Small intestine (tissue), 7 donors: ENCODE data around the gene GAL. TPM values are rescaled to one million over a fixed set of nuclear protein-coding genes. Genes with fewer than 3 reads are reported as not detected.
A peak's percentile ranks its signal among the peaks of the same experiment; 100 is the strongest.

Experiments
- DNase-seq, 2 donors: peaks; one replicate each; pipeline versions ENCODE4 v3.0.0 to v3.0.0-alpha.2; 2013
- FAIRE-seq: peaks from 2 replicates; lab custom pipeline; 2012; peaks lifted over from hg19 to GRCh38; lab: Jason Lieb, UNC
- H3K27ac ChIP-seq, 3 donors: one replicate each; pipeline ENCODE4 v1.5.1; 2013; ENCODE audit warnings: low read length in 2 of 3, mild to moderate bottlenecking in 2 of 3, control low read depth in 1 of 3, inconsistent platforms in 1 of 3, low read depth in 1 of 3, moderate library complexity in 1 of 3
- H3K27me3 ChIP-seq, 3 donors: one replicate each; pipeline ENCODE4 v1.6.1; 2013; ENCODE audit warnings: low read length in 3 of 3, inconsistent platforms in 1 of 3; ENCODE audit not compliant: control insufficient read depth in 3 of 3, insufficient read depth in 3 of 3
- H3K36me3 ChIP-seq, 3 donors: one replicate each; pipeline ENCODE4 v1.6.1; 2013; ENCODE audit warnings: low read length in 3 of 3, inconsistent platforms in 1 of 3, low read depth in 1 of 3, mild to moderate bottlenecking in 1 of 3, moderate library complexity in 1 of 3; ENCODE audit not compliant: control insufficient read depth in 3 of 3, insufficient read depth in 2 of 3
- H3K4me1 ChIP-seq, 3 donors: one replicate each; pipeline ENCODE4 v1.6.1; 2013; ENCODE audit warnings: low read length in 2 of 3, inconsistent platforms in 1 of 3, low read depth in 1 of 3, mild to moderate bottlenecking in 1 of 3, moderate library complexity in 1 of 3; ENCODE audit not compliant: control insufficient read depth in 3 of 3, insufficient read depth in 2 of 3
- H3K4me3 ChIP-seq, 3 donors: one replicate each; pipeline ENCODE4 v1.5.1; 2013; ENCODE audit warnings: low read length in 3 of 3, control low read depth in 1 of 3, inconsistent platforms in 1 of 3, low read depth in 1 of 3, mild to moderate bottlenecking in 1 of 3, moderate library complexity in 1 of 3
- H3K9me3 ChIP-seq, 2 donors: one replicate each; pipeline ENCODE4 v1.6.1; 2013; ENCODE audit warnings: low read depth in 1 of 2, low read length in 1 of 2; ENCODE audit not compliant: control insufficient read depth in 2 of 2, insufficient read depth in 1 of 2
- WGBS, 3 donors: extraction: QIAGEN DNeasy Blood & Tissue Kit; methylation state at CpG; one replicate each; pipeline ENCODE4 v1.1.7; 2013; 5-methylcytosine and 5-hydroxymethylcytosine counted together
- polyA plus RNA-seq, 4 donors: library from polyadenylated mRNA; stranded (reverse) in 3 of 4; unstranded in 1 of 4; fragments of 200-250 nt in 3 of 4; fragments of 120-200 nt in 1 of 4; gene quantifications; one replicate each; pipeline versions ENCODE4 v1.2.1 to v1.2.3, GENCODE V29; 2013
- donor health status: healthy with polysubstance abuse.
- donor health status: control.
- donor health status: control.
- donor health status: Bipolar disorder and iron deficiency.
- donor health status: healthy.

The GAL gene
- polyA plus RNA-seq, 4 donors: 3.8 to 11.9 TPM; not detected in 2

- no peaks in the 10 kb centered on the region for H3K9me3 ChIP-seq
- H3K4me1 ChIP-seq: peaks cover 0 to 11% (median 0%) of the 10 kb centered on the region in 3 donors
- H3K36me3 ChIP-seq: no peaks in the 10 kb centered on the region
- WGBS, 3 donors: 65 to 78% (median 68%) methylated on average over 14 of the region's 14 CpGs
- peaks cover 0 to 24% (median 15%) of the 10 kb centered on the region in 3 donors for H3K27me3 ChIP-seq
- FAIRE-seq (no peak), DNase-seq (no peak)
- no peak overlapping the region for H3K4me3 ChIP-seq
- H3K27ac ChIP-seq: no peak overlapping the region
Measured at GRCh38 chr11:68689737-68690625, 5.6 kb downstream of the GAL start.

DNA sequence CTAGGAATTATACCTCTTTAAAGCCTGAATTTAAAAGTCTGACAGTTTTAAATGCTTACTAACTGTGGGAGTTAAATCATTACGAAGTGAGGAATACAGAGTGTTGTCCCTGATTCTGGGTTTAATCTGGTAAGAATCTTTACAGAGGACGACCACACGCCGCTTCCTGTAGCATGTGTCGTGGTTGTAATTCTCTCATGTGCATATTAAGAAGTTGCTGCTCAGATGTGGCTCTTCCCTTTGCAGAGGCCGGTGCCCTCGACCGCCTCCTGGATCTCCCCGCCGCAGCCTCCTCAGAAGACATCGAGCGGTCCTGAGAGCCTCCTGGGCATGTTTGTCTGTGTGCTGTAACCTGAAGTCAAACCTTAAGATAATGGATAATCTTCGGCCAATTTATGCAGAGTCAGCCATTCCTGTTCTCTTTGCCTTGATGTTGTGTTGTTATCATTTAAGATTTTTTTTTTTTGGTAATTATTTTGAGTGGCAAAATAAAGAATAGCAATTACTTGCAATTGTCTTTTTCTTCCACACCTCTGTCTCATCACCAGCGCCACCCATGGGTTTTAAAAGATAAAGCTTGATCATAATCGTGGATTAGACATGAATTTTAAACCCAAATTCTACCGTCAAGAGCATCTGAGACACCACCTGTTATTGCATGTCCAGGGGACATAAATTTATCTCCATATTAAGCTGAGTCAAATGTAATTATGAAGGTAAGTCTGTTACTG, 6.5 kb downstream of the GAL start:
- H3K4me3 ChIP-seq: no peak overlapping the region
- H3K27me3 ChIP-seq: peaks cover 0 to 20% (median 6%) of the 10 kb centered on the region in 3 donors
- H3K36me3 ChIP-seq: no peaks in the 10 kb centered on the region
- no peak for FAIRE-seq
- H3K9me3 ChIP-seq: peaks cover 0 to under 1% of the 10 kb centered on the region in 2 donors
- DNase-seq: peak in 1 of 2 donors; percentile 11
- WGBS, 3 donors: 56 to 71% (median 66%) methylated on average over 16 of the region's 16 CpGs
- H3K4me1 ChIP-seq: peaks cover 0 to 9% (median 0%) of the 10 kb centered on the region in 3 donors
- H3K27ac ChIP-seq: no peak overlapping the region

- 76 to 85% (median 83%) methylated on average over 9 of the region's 9 CpGs for WGBS, 3 donors
- H3K27ac ChIP-seq: no peak overlapping the region
- peaks cover 0 to 9% (median 0%) of the 10 kb centered on the region in 3 donors for H3K4me1 ChIP-seq
- FAIRE-seq (no peak), DNase-seq (no peak)
- H3K9me3 ChIP-seq: peaks cover 0 to 4% of the 10 kb centered on the region in 2 donors
- H3K4me3 ChIP-seq: no peak overlapping the region
- H3K36me3 ChIP-seq: no peaks in the 10 kb centered on the region
- peaks cover 0 to 18% (median under 1%) of the 10 kb centered on the region in 3 donors for H3K27me3 ChIP-seq
Measured at GRCh38 chr11:68691402-68691784, 7.0 kb downstream of the GAL start.

DNA sequence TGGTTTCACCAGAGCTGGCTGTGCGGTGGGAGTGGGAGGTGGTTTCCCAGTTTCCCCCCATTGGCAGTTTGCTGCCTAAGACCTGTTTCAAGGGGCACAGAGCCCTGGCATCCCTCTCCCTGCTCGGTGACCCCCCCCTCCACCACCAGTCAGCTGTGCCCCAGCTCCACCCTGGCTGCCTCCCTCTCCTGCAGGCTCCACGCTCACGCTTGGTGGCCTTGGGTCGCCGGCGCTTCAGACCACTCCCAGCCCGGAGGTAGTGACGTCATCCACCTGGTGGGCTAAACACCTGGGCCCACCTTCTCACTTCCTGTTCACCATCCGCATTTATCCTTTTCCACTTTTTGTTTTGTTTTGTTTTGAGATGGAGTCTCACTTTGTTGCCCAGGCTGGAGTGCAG, 7.8 kb downstream of the GAL start:
- Histone ChIP-seq H3K27me3 (peaks cover 0 to 19% (median 0%) of the 10 kb centered on the region in 3 donors), H3K27ac (no peak overlapping the region), H3K36me3 (no peaks in the 10 kb centered on the region), H3K4me3 (no peak overlapping the region), H3K9me3 (peaks cover 0 to 7% of the 10 kb centered on the region in 2 donors), H3K4me1 (peaks cover 0 to 9% (median 0%) of the 10 kb centered on the region in 3 donors)
- 82 to 91% (median 86%) methylated on average over 10 of the region's 10 CpGs for WGBS, 3 donors
- FAIRE-seq (no peak), DNase-seq (no peak)

DNA sequence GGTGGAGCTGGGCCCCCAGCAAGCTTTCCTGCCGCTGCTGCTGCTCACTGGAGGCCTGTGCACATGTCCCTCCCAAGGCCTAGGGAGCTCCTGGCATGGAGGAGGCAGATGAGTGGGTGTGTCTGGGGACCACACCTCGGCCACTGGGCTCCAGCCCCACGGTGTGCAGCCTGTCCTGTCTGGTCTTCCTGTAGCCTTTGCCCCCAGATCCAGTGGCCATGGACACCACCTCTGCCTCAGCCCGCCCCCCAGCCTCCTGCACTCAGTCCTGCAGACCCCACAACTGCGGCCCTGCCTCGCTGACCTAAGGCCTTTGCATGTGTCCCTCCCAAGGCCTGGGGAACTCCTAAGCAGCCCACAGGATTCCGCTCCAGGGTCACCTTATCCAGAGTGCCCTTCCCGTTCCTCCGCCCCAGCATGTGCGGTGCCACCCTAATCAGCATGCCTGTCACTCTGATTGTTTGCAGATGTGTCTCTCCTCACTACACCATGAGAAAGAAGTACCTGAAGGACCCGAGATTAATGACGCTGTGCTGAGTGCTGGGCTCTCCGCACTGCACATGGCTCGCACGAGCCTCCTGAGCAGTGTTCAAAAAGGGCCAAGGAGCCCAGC, 8.6 kb downstream of the GAL start:
- DNase-seq (no peak), FAIRE-seq (no peak)
- no peak overlapping the region for H3K27ac ChIP-seq
- 75 to 81% (median 77%) methylated on average over 14 to 15 of the region's 15 CpGs for WGBS, 3 donors
- peaks cover 0 to 7% of the 10 kb centered on the region in 2 donors for H3K9me3 ChIP-seq
- H3K4me1 ChIP-seq: peaks cover 0 to 9% (median 0%) of the 10 kb centered on the region in 3 donors
- no peaks in the 10 kb centered on the region for H3K36me3 ChIP-seq
- H3K27me3 ChIP-seq: peaks cover 0 to 19% (median 0%) of the 10 kb centered on the region in 3 donors
- H3K4me3 ChIP-seq: no peak overlapping the region

- H3K4me1 ChIP-seq: peaks cover 0 to 9% (median 0%) of the 10 kb centered on the region in 3 donors
- H3K4me3 ChIP-seq: no peak overlapping the region
- FAIRE-seq (no peak), DNase-seq (no peak)
- H3K27ac ChIP-seq: no peak overlapping the region
- H3K36me3 ChIP-seq: no peaks in the 10 kb centered on the region
- 87% methylated on average over 10 of the region's 10 CpGs for WGBS, 3 donors
- H3K9me3 ChIP-seq: peaks cover 0 to 7% of the 10 kb centered on the region in 2 donors
- H3K27me3 ChIP-seq: peaks cover 0 to 19% (median 0%) of the 10 kb centered on the region in 3 donors
Measured at GRCh38 chr11:68693484-68693882, 9.1 kb downstream of the GAL start.

- WGBS, 3 donors: 75 to 78% (median 75%) methylated on average over 5 of the region's 5 CpGs
- no peak overlapping the region for H3K27ac ChIP-seq
- peaks cover 0 to under 1% (median 0%) of the 10 kb centered on the region in 3 donors for H3K4me1 ChIP-seq
- DNase-seq (no peak), FAIRE-seq (no peak)
- no peak overlapping the region for H3K4me3 ChIP-seq
- H3K27me3 ChIP-seq: peaks cover 0 to 19% (median 0%) of the 10 kb centered on the region in 3 donors
- H3K36me3 ChIP-seq: no peaks in the 10 kb centered on the region
- H3K9me3 ChIP-seq: peaks cover 0 to 13% of the 10 kb centered on the region in 2 donors
Measured at GRCh38 chr11:68694431-68695297, 10.3 kb downstream of the GAL start.
